ENCODE data around the gene RNF26. TPM values are rescaled to one million over a fixed set of nuclear protein-coding genes. Genes with fewer than 3 reads are reported as not detected.

Gene RNF26
- total and polyA plus RNA-seq, 2 of the 13 experiments (the other 11 are each of a cell fraction or from before 2014, with no cell fraction given): 11.9 to 26.3 TPM

DNA sequence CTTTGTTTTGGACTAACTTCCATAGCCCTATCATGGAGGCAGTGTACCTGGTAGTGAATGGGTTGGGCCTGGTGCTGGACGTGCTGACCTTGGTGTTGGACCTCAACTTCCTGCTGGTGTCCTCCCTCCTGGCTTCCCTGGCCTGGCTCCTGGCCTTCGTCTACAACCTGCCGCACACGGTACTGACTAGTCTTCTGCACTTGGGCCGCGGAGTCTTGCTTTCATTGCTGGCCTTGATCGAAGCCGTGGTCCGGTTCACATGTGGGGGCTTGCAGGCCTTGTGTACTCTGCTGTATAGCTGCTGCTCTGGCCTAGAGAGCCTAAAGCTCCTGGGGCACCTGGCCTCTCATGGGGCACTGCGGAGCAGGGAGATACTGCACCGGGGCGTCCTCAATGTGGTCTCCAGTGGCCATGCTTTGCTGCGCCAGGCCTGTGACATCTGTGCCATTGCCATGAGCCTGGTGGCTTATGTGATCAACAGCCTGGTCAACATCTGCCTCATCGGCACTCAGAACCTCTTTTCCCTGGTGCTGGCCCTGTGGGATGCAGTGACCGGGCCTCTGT lies 846 bp downstream of the RNF26 start:
- 7% methylated on average over 9 of the region's 15 CpGs for WGBS (ENCODE audit: low lambda C conversion rate)
- DNase-seq (ENCODE audit: low spot score): no peak
- no peak for FAIRE-seq
- no peak overlapping the region for H2AFZ ChIP-seq (ENCODE audit: low read length)
- H3K27me3 ChIP-seq (ENCODE audit: control insufficient read depth in 1 of 2, insufficient read depth in 2 of 2, low read length in 2 of 2): no peaks in the 10 kb centered on the region; a peak in 1 of 5 replicates
- H3K36me3 ChIP-seq (replicated peaks in 1 of 2; ENCODE audit: control insufficient read depth in 1 of 2, insufficient read depth in 2 of 2, low read length in 2 of 2): peaks cover 8 to 14% of the 10 kb centered on the region in 2 experiments; a peak in 4 of 5 replicates
- peaks cover 24% of the 10 kb centered on the region for H3K79me2 ChIP-seq (ENCODE audit: insufficient read depth, low read length)
- H4K20me1 ChIP-seq (ENCODE audit: insufficient read depth, low read length): peaks cover 4% of the 10 kb centered on the region; the same call in 1 of the 2 replicates
- in situ Hi-C loops (cut with HindIII; ENCODE audit: extremely low pct_ligation_motif_present, low pct_unique_long_range_greater_than_20kb): loop anchor here (5.0 to 10.0 kb wide), 2 partner anchors 37 to 140 kb away; no protein-coding TSS in a partner anchor
- intact Hi-C loops (cut with micrococcal nuclease; ENCODE audit: unreplicated experiment): loop anchor here (2.0 kb wide), 1 partner anchor 16 kb away; no protein-coding TSS in a partner anchor
- no peaks in the 10 kb centered on the region for H3K9me3 ChIP-seq (ENCODE audit: low read length)
- peak overlapping the region; percentile 89 for H3K4me2 ChIP-seq (ENCODE audit: low read depth, low read length)
- ATAC-seq: no peak
- ChIA-PET POLR2A (interaction anchor here (0.8 to 1.0 kb wide), 3 partner anchors 17 to 33 kb away, joined by 3 to 4 read pairs (median 3); no protein-coding TSS in a partner anchor), CTCF (ENCODE audit: low intra/inter-chr PET ratio, low total read pairs) (no interaction called here)
- H3K4me1 ChIP-seq (ENCODE audit: insufficient read depth, low read length): peaks cover 55% of the 10 kb centered on the region
- peak overlapping the region; percentile 86 for H3K9ac ChIP-seq (ENCODE audit: insufficient read depth, low read depth, low read length)
- TSS peak; percentile 70 for BruUV-seq (replicated peaks)
- peak overlapping the region; percentile 78 to 94 (median 87) for H3K4me3 ChIP-seq (replicated peaks in 1 of 3; ENCODE audit: insufficient read depth in 1 of 3, low read depth in 2 of 3, low read length in 3 of 3)
- peak overlapping the region; percentile 71 for H3K27ac ChIP-seq (ENCODE audit: extremely low read length, insufficient read depth, low read length)
- no peak for TF ChIP-seq KAT8 (CRISPR knock-in tag; IDR thresholded peaks at IDR 0.05)
- TF ChIP-seq, protein P1, sequence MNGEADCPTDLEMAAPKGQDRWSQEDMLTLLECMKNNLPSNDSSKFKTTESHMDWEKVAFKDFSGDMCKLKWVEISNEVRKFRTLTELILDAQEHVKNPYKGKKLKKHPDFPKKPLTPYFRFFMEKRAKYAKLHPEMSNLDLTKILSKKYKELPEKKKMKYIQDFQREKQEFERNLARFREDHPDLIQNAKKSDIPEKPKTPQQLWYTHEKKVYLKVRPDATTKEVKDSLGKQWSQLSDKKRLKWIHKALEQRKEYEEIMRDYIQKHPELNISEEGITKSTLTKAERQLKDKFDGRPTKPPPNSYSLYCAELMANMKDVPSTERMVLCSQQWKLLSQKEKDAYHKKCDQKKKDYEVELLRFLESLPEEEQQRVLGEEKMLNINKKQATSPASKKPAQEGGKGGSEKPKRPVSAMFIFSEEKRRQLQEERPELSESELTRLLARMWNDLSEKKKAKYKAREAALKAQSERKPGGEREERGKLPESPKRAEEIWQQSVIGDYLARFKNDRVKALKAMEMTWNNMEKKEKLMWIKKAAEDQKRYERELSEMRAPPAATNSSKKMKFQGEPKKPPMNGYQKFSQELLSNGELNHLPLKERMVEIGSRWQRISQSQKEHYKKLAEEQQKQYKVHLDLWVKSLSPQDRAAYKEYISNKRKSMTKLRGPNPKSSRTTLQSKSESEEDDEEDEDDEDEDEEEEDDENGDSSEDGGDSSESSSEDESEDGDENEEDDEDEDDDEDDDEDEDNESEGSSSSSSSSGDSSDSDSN (CRISPR knock-in tag; IDR thresholded peaks at IDR 0.05): peak; percentile 34
- peak; percentile 25; the same call in 1 of the 2 replicates for TF ChIP-seq CCDC6 (CRISPR knock-in tag; IDR thresholded peaks at IDR 0.05)
- TF ChIP-seq SOX6 (IDR thresholded peaks at IDR 0.05): no peak
- TF ChIP-seq SOX6 (CRISPR knock-in tag; IDR thresholded peaks at IDR 0.05): no peak
- no peak for TF ChIP-seq ZNF562 (CRISPR knock-in tag; IDR thresholded peaks at IDR 0.05; ENCODE audit: borderline replicate concordance)
- TF ChIP-seq, protein P2, sequence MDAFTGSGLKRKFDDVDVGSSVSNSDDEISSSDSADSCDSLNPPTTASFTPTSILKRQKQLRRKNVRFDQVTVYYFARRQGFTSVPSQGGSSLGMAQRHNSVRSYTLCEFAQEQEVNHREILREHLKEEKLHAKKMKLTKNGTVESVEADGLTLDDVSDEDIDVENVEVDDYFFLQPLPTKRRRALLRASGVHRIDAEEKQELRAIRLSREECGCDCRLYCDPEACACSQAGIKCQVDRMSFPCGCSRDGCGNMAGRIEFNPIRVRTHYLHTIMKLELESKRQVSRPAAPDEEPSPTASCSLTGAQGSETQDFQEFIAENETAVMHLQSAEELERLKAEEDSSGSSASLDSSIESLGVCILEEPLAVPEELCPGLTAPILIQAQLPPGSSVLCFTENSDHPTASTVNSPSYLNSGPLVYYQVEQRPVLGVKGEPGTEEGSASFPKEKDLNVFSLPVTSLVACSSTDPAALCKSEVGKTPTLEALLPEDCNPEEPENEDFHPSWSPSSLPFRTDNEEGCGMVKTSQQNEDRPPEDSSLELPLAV (CRISPR knock-in tag; conservative IDR thresholded peaks at IDR 0.05; ENCODE audit: low read depth): no peak
- TF ChIP-seq ZNF598 (CRISPR knock-in tag; IDR thresholded peaks at IDR 0.05; ENCODE audit: borderline replicate concordance): 0 out of 2 replicates have a peak, but pooled peaks have one; percentile 24
- TF ChIP-seq, protein P3, sequence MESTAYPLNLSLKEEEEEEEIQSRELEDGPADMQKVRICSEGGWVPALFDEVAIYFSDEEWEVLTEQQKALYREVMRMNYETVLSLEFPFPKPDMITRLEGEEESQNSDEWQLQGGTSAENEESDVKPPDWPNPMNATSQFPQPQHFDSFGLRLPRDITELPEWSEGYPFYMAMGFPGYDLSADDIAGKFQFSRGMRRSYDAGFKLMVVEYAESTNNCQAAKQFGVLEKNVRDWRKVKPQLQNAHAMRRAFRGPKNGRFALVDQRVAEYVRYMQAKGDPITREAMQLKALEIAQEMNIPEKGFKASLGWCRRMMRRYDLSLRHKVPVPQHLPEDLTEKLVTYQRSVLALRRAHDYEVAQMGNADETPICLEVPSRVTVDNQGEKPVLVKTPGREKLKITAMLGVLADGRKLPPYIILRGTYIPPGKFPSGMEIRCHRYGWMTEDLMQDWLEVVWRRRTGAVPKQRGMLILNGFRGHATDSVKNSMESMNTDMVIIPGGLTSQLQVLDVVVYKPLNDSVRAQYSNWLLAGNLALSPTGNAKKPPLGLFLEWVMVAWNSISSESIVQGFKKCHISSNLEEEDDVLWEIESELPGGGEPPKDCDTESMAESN (CRISPR knock-in tag; conservative IDR thresholded peaks at IDR 0.05): no peak
- TF ChIP-seq, protein P4, sequence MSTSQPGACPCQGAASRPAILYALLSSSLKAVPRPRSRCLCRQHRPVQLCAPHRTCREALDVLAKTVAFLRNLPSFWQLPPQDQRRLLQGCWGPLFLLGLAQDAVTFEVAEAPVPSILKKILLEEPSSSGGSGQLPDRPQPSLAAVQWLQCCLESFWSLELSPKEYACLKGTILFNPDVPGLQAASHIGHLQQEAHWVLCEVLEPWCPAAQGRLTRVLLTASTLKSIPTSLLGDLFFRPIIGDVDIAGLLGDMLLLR (CRISPR knock-in tag; IDR thresholded peaks at IDR 0.05): no peak
- TF ChIP-seq ZNF547 (CRISPR knock-in tag; IDR thresholded peaks at IDR 0.05): 0 out of 2 replicates have a peak, but pooled peaks have one; percentile 48
- 0 out of 4 replicates have a peak, but pooled peaks of 1 of the 2 experiments have one; percentile 21 for TF ChIP-seq POLR2A (IDR thresholded peaks at IDR 0.05; ENCODE audit: insufficient read depth in 1 of 2, low read depth in 2 of 2, low read length in 2 of 2)
- peak; percentile 51; the same call in 1 of the 2 replicates for TF ChIP-seq ZNF839 (CRISPR knock-in tag; IDR thresholded peaks at IDR 0.05; ENCODE audit: borderline replicate concordance)
- TF ChIP-seq ZMAT3 (CRISPR knock-in tag; conservative IDR thresholded peaks at IDR 0.05): no peak
- TF ChIP-seq SALL2 (CRISPR knock-in tag; IDR thresholded peaks at IDR 0.05): no peak
- TF ChIP-seq ZFX (CRISPR knock-in tag; IDR thresholded peaks at IDR 0.05; ENCODE audit: low read depth): peak; percentile 57; the same call in 1 of the 2 replicates
- no peak for TF ChIP-seq ASH2L (IDR thresholded peaks at IDR 0.05; ENCODE audit: insufficient read length, low read depth, low read length)
- TF ChIP-seq EED (CRISPR knock-in tag; IDR thresholded peaks at IDR 0.05): no peak
- TF ChIP-seq SMARCE1 (IDR thresholded peaks at IDR 0.05; ENCODE audit: borderline replicate concordance): no peak
